Vein endothelial cell (primary cell): Measurements from ENCODE around the gene NOTCH2NLA. TPM values are rescaled to one million over a fixed set of nuclear protein-coding genes. Genes with fewer than 3 reads are reported as not detected.

Source experiments
- total RNA-seq: library from RNA; depleted of rRNA; stranded (reverse); fragments of >200 nt; gene quantifications from 2 replicates; pipeline ENCODE4 v1.2.3, GENCODE V29; 2012

Gene NOTCH2NLA
- total RNA-seq: 10.7 and 14.4 TPM in 2 replicates

GRCh38 chr1:146228710-146229477, at the start of gene NOTCH2NLA:
TSS of gene NOTCH2NLA (minus strand) at chr1:146229021. CDS start at chr1:146189337, 39,684 bp downstream.

DNA sequence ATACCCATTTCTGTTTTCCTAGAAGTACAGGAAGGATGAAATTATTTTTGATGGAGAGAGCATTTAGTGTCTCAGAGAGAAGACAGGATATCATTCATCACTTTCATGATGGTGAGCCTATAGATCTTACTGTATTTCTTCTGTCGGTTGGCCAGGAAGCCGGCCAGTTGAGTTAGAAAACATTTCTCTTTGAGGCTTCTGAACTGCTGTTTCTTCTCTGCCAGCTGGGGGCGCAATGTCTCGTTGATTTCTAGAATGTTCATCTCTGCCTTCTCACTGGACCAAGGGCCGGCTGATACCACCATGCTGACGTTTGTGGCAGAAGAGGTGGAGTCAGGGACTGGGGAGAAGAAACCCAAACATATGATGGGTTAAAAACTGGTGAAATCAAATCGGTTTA, 84.4 kb downstream of the NOTCH2NLA start, which contains the start of gene NBPF10:
TSS of gene NBPF10 (minus strand) at position 340 of the 400 bp plus-strand sequence. CDS start at position 305, 35 bp downstream.

Other genes with a start within 250 kb of the NOTCH2NLA start
- 12.9 and 62.1 TPM in 2 replicates for gene TXNIP, start 232.4 kb downstream of the NOTCH2NLA start, total RNA-seq
- not detected in 2 replicates for gene HJV, start 207.3 kb downstream of the NOTCH2NLA start, total RNA-seq
- gene NBPF10, start 84.2 kb downstream of the NOTCH2NLA start, total RNA-seq: 0.38 and 0.98 TPM in 2 replicates